Ishikawa (cell line): Measurements from ENCODE around the gene MRPS18B.

ENCODE experiments used
- CREB1 ChIP-seq: IDR thresholded peaks from 2 replicates; pipeline ENCODE4 v1.6.1; 2012; ENCODE audit warnings: low read depth
- EGR1 ChIP-seq: IDR thresholded peaks from 2 replicates; pipeline ENCODE4 v1.6.1; 2012
- EP300 ChIP-seq: IDR thresholded peaks from 2 replicates; pipeline ENCODE4 v1.6.1; 2012; ENCODE audit warnings: borderline replicate concordance
- RAD21 ChIP-seq: IDR thresholded peaks from 2 replicates; pipeline ENCODE4 v1.6.1; 2012; ENCODE audit warnings: low read depth
- REST ChIP-seq: IDR thresholded peaks from 2 replicates; pipeline ENCODE4 v1.6.1; 2012; ENCODE audit warnings: low read depth, mild to moderate bottlenecking
- TCF12 ChIP-seq: IDR thresholded peaks from 2 replicates; pipeline ENCODE4 v1.6.1; 2012; ENCODE audit warnings: low read depth
- ZBTB7A ChIP-seq: IDR thresholded peaks from 2 replicates; pipeline ENCODE4 v1.6.1; 2012; ENCODE audit warnings: low read depth

- no peak for TF ChIP-seq REST
- TF ChIP-seq TCF12 = no peak
- TF ChIP-seq ZBTB7A = no peak
- no peak for TF ChIP-seq CREB1
- TF ChIP-seq EGR1 = no peak
- TF ChIP-seq RAD21 = no peak
- TF ChIP-seq EP300 = peak; percentile 4; the same call in 1 of the 2 replicates
Observed at GRCh38 chr6:30590509-30590908, 27.1 kb upstream of the MRPS18B start.
